HEK293 (cell line): Measurements from ENCODE around the gene SART3.

Source experiments
- CTCF ChIA-PET: fragments of 350-600 bp; formaldehyde crosslinking; extraction: SDS; loops from one replicate; lab custom pipeline; 2021; ENCODE audit warnings: antibody characterized with exemption; lab: Yijun Ruan, JAX
- POLR2A ChIA-PET: fragments of 300-600 bp; formaldehyde crosslinking; extraction: SDS; loops from one replicate; lab custom pipeline; 2020; ENCODE audit warnings: antibody characterized with exemption, inconsistent platforms; lab: Yijun Ruan, JAX
- H3K27ac ChIP-seq: fragments of 200-500 bp; sonication (Bioruptor generic); 2 replicates; pipeline ENCODE4 v1.5.1; 2014; ENCODE audit warnings: low read depth, low read length, control low read depth, inconsistent platforms; ENCODE audit errors: extremely low read depth
- H3K36me3 ChIP-seq, 2 experiments: fragments of 200-500 bp in 1 of 2; sonication (Bioruptor generic) in 1 of 2; 1 replicate in 1 of 2; 2 replicates in 1 of 2; pipeline ENCODE4 v1.5.1; 2014 to 2017; ENCODE audit warnings: inconsistent platforms in 2 of 2, low read length in 2 of 2; ENCODE audit not compliant: control insufficient read depth in 2 of 2, insufficient read depth in 1 of 2
- H3K4me1 ChIP-seq: fragments of 200-500 bp; sonication (Bioruptor generic); 2 replicates; pipeline ENCODE4 v1.5.1; 2014; ENCODE audit warnings: mild to moderate bottlenecking, low read length, inconsistent platforms; ENCODE audit not compliant: control insufficient read depth, insufficient read depth
- H3K4me3 ChIP-seq: 2 replicates; pipeline ENCODE4 v1.5.1; 2011; ENCODE audit warnings: low read depth, mild to moderate bottlenecking, control low read depth, low read length, moderate library complexity
- H3K9me3 ChIP-seq: fragments of 200-500 bp; sonication (Bioruptor generic); 2 replicates; pipeline ENCODE4 v1.5.1; 2014; ENCODE audit warnings: low read depth, low read length, inconsistent platforms; ENCODE audit not compliant: control insufficient read depth, insufficient read depth
- OVOL3 ChIP-seq: fragments of 450-650 bp; formaldehyde crosslinking; IDR thresholded peaks from 2 replicates; pipeline ENCODE4 v1.5.1; 2016; ENCODE audit warnings: missing biosample characterization, missing genetic modification characterization
- PRDM1 ChIP-seq: fragments of 450-650 bp; formaldehyde crosslinking; IDR thresholded peaks from 2 replicates; pipeline ENCODE4; 2016; ENCODE audit warnings: missing biosample characterization, missing genetic modification characterization
- ZNF133 ChIP-seq: fragments of 450-650 bp; formaldehyde crosslinking; IDR thresholded peaks from 2 replicates; pipeline ENCODE4 v1.5.1; 2016; ENCODE audit warnings: missing biosample characterization, missing genetic modification characterization
- ZNF155 ChIP-seq: fragments of 450-650 bp; formaldehyde crosslinking; IDR thresholded peaks from 2 replicates; pipeline ENCODE4 v1.5.1; 2016; ENCODE audit warnings: missing biosample characterization, missing genetic modification characterization
- ZNF175 ChIP-seq: fragments of 450-650 bp; formaldehyde crosslinking; IDR thresholded peaks from 2 replicates; pipeline ENCODE4 v1.5.1; 2016; ENCODE audit warnings: missing biosample characterization, missing genetic modification characterization
- ZNF274 ChIP-seq, 2 experiments: fragments of 200-500 bp in 1 of 2; fragments of 450-650 bp in 1 of 2; sonication (Bioruptor generic) in 1 of 2; formaldehyde crosslinking in 1 of 2; IDR thresholded peaks; 2 replicates each; pipeline versions ENCODE4 v1.5.1 to v1.6.1; 2014 to 2016; ENCODE audit warnings: borderline replicate concordance in 1 of 2, inconsistent platforms in 1 of 2, low read length in 1 of 2, missing biosample characterization in 1 of 2, missing genetic modification characterization in 1 of 2
- ZNF311 ChIP-seq: fragments of 450-650 bp; formaldehyde crosslinking; IDR thresholded peaks from 2 replicates; pipeline ENCODE4 v1.5.1; 2017; ENCODE audit warnings: missing biosample characterization, missing genetic modification characterization, borderline replicate concordance
- ZNF350 ChIP-seq: fragments of 450-650 bp; formaldehyde crosslinking; IDR thresholded peaks from 2 replicates; pipeline ENCODE4 v1.5.0; 2017; ENCODE audit warnings: missing biosample characterization, mild to moderate bottlenecking, missing genetic modification characterization
- ZNF391 ChIP-seq: fragments of 450-650 bp; formaldehyde crosslinking; IDR thresholded peaks from 2 replicates; pipeline ENCODE4 v1.5.1; 2016; ENCODE audit warnings: low read depth, missing biosample characterization, missing genetic modification characterization, borderline replicate concordance
- ZNF416 ChIP-seq: fragments of 450-650 bp; formaldehyde crosslinking; IDR thresholded peaks from 2 replicates; pipeline ENCODE4 v1.5.1; 2016; ENCODE audit warnings: missing biosample characterization, missing genetic modification characterization
- ZNF501 ChIP-seq: fragments of 450-650 bp; formaldehyde crosslinking; IDR thresholded peaks from 2 replicates; pipeline ENCODE4 v1.5.1; 2016; ENCODE audit warnings: missing biosample characterization, missing genetic modification characterization
- ZNF530 ChIP-seq: fragments of 450-650 bp; formaldehyde crosslinking; IDR thresholded peaks from 2 replicates; pipeline ENCODE4 v1.5.1; 2016; ENCODE audit warnings: low read depth, missing biosample characterization, missing genetic modification characterization
- ZNF571 ChIP-seq: fragments of 450-650 bp; formaldehyde crosslinking; IDR thresholded peaks from 2 replicates; pipeline ENCODE4 v1.5.0; 2017; ENCODE audit warnings: missing biosample characterization, missing genetic modification characterization
- ZNF585B ChIP-seq: fragments of 450-650 bp; formaldehyde crosslinking; IDR thresholded peaks from 2 replicates; pipeline ENCODE4 v1.5.1; 2016; ENCODE audit warnings: missing biosample characterization, missing genetic modification characterization
- ZNF623 ChIP-seq: fragments of 450-650 bp; formaldehyde crosslinking; IDR thresholded peaks from 2 replicates; pipeline ENCODE4 v1.5.1; 2016; ENCODE audit warnings: missing biosample characterization, missing genetic modification characterization
- ZNF791 ChIP-seq: fragments of 450-650 bp; formaldehyde crosslinking; IDR thresholded peaks from 2 replicates; pipeline ENCODE4 v1.5.1; 2016; ENCODE audit warnings: missing biosample characterization, missing genetic modification characterization
- ZSCAN30 ChIP-seq: fragments of 450-650 bp; IDR thresholded peaks from 2 replicates; pipeline ENCODE4 v1.5.1; 2018; ENCODE audit warnings: missing biosample characterization, mild to moderate bottlenecking, missing genetic modification characterization, moderate library complexity
- TF ChIP-seq, protein P1 (sequence below): fragments of 450-650 bp; formaldehyde crosslinking; IDR thresholded peaks from 2 replicates; pipeline ENCODE4 v1.5.1; 2017; ENCODE audit warnings: missing biosample characterization, mild to moderate bottlenecking, missing genetic modification characterization, moderate library complexity
- TF ChIP-seq, protein P2 (sequence below): fragments of 450-650 bp; formaldehyde crosslinking; IDR thresholded peaks from 2 replicates; pipeline ENCODE4 v1.5.1; 2017; ENCODE audit warnings: missing biosample characterization, missing genetic modification characterization
- TF ChIP-seq, protein P3 (sequence below): fragments of 450-650 bp; IDR thresholded peaks from 2 replicates; pipeline ENCODE4 v1.5.1; 2018; ENCODE audit warnings: missing biosample characterization, mild to moderate bottlenecking, missing genetic modification characterization
- TF ChIP-seq, protein P4 (sequence below): fragments of 450-650 bp; formaldehyde crosslinking; IDR thresholded peaks from 2 replicates; pipeline ENCODE4 v1.5.1; 2016; ENCODE audit warnings: missing biosample characterization, missing genetic modification characterization

The SART3 gene

DNA sequence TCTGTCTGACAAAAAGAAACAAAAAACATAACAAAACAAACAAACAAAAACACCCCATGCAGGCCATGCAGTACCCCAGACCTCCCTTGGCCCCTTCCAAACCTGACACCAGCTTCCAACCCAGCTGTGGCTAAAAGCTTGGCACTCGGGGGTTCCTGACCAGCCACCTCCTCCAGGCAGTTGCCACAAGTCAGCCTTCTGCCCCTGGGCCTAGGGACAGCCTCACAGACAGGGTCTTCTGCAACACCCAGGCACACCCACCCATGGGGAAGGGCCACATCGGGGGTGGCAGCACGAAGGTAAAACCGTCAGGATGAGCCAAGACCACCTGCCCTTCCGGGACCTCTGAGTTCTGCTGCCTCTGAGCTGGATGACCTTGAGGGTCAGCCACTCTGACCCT, 47.6 kb upstream of the SART3 start:
- POLR2A ChIA-PET = interaction anchor here (0.9 kb wide), 1 partner anchor 46 kb away, joined by 3 read pairs; the partner anchor contains the start of gene ISCU
- CTCF ChIA-PET = interaction anchor here (2.2 to 3.7 kb wide), 2 partner anchors 9 to 45 kb away, joined by 9 to 15 read pairs; no protein-coding TSS in a partner anchor
- TF ChIP-seq ZNF175 (tag by site-specific recombination) (no peak), OVOL3 (tag by site-specific recombination) (no peak), ZNF311 (tag by site-specific recombination) (no peak), ZNF791 (tag by site-specific recombination) (no peak), ZNF530 (tag by site-specific recombination) (no peak), ZNF623 (no peak), ZNF391 (tag by site-specific recombination) (no peak), ZNF350 (tag by site-specific recombination) (no peak), ZSCAN30 (tag by site-specific recombination) (no peak), ZNF133 (no peak), ZNF571 (tag by site-specific recombination) (no peak), ZNF274 (IDR thresholded peaks at IDR 0.05; ENCODE audit: low read length) (no peak), ZNF274 (tag by site-specific recombination; IDR thresholded peaks at IDR 0.05; ENCODE audit: borderline replicate concordance) (no peak)
- TF ChIP-seq, protein P1, sequence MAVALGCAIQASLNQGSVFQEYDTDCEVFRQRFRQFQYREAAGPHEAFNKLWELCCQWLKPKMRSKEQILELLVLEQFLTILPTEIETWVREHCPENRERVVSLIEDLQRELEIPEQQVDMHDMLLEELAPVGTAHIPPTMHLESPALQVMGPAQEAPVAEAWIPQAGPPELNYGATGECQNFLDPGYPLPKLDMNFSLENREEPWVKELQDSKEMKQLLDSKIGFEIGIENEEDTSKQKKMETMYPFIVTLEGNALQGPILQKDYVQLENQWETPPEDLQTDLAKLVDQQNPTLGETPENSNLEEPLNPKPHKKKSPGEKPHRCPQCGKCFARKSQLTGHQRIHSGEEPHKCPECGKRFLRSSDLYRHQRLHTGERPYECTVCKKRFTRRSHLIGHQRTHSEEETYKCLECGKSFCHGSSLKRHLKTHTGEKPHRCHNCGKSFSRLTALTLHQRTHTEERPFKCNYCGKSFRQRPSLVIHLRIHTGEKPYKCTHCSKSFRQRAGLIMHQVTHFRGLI (tag by site-specific recombination) = no peak
- TF ChIP-seq, protein P2, sequence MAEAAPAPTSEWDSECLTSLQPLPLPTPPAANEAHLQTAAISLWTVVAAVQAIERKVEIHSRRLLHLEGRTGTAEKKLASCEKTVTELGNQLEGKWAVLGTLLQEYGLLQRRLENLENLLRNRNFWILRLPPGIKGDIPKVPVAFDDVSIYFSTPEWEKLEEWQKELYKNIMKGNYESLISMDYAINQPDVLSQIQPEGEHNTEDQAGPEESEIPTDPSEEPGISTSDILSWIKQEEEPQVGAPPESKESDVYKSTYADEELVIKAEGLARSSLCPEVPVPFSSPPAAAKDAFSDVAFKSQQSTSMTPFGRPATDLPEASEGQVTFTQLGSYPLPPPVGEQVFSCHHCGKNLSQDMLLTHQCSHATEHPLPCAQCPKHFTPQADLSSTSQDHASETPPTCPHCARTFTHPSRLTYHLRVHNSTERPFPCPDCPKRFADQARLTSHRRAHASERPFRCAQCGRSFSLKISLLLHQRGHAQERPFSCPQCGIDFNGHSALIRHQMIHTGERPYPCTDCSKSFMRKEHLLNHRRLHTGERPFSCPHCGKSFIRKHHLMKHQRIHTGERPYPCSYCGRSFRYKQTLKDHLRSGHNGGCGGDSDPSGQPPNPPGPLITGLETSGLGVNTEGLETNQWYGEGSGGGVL (tag by site-specific recombination) = no peak
- TF ChIP-seq, protein P3, sequence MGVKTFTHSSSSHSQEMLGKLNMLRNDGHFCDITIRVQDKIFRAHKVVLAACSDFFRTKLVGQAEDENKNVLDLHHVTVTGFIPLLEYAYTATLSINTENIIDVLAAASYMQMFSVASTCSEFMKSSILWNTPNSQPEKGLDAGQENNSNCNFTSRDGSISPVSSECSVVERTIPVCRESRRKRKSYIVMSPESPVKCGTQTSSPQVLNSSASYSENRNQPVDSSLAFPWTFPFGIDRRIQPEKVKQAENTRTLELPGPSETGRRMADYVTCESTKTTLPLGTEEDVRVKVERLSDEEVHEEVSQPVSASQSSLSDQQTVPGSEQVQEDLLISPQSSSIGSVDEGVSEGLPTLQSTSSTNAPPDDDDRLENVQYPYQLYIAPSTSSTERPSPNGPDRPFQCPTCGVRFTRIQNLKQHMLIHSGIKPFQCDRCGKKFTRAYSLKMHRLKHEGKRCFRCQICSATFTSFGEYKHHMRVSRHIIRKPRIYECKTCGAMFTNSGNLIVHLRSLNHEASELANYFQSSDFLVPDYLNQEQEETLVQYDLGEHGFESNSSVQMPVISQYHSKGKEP = no peak
- H3K4me1 ChIP-seq = no peaks in the 10 kb centered on the region
- H3K9me3 ChIP-seq = no peaks in the 10 kb centered on the region
- no peak overlapping the region for H3K4me3 ChIP-seq
- H3K36me3 ChIP-seq = no peaks in the 10 kb centered on the region
- no peak overlapping the region for H3K27ac ChIP-seq

DNA sequence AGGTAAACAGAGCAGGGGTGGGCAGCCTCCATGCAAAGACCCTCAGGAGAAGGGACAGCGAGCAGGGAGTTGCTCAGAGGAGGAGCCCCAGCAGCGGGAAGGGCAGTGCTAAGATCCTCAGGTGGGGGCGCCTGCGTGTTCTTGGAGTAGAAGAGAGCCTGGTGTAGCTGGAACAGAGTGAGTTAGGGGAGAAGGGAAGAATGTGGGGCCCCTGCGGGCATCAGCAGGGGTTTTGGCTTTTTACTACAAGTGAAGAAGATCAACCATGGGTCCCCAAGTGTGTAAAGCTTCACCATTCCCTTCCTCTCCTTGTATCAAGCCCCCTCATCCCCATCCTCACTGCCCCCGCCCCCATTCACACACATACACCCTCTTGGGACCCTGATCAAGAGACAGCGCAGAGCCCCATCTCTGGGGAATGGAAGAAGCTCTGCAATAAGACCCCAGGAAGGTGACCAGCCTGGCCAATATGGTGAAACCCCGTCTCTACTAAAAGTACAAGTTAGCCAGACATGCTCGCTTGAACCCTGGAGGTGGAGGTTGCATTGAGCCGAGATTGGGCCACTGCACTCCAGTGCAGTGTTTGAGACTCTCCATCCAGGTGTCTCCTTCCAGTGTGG, 47.1 kb upstream of the SART3 start:
- no peak for TF ChIP-seq ZNF416 (tag by site-specific recombination)
- TF ChIP-seq ZNF155 = no peak
- TF ChIP-seq, protein P4, sequence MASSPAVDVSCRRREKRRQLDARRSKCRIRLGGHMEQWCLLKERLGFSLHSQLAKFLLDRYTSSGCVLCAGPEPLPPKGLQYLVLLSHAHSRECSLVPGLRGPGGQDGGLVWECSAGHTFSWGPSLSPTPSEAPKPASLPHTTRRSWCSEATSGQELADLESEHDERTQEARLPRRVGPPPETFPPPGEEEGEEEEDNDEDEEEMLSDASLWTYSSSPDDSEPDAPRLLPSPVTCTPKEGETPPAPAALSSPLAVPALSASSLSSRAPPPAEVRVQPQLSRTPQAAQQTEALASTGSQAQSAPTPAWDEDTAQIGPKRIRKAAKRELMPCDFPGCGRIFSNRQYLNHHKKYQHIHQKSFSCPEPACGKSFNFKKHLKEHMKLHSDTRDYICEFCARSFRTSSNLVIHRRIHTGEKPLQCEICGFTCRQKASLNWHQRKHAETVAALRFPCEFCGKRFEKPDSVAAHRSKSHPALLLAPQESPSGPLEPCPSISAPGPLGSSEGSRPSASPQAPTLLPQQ = no peak
- no peak for TF ChIP-seq PRDM1 (tag by site-specific recombination)
- TF ChIP-seq ZNF585B (tag by site-specific recombination) = no peak
- TF ChIP-seq ZNF501 (tag by site-specific recombination) = no peak
- ChIA-PET POLR2A (no interaction called here), CTCF (interaction anchor here (0.6 to 3.7 kb wide), 3 partner anchors 10 to 48 kb away, joined by 3 to 15 read pairs (median 9); no protein-coding TSS in a partner anchor)

More for the DNA sequence above, 47.1 kb upstream of the SART3 start:
- no peak overlapping the region for H3K27ac ChIP-seq
- H3K4me1 ChIP-seq = no peaks in the 10 kb centered on the region
- no peaks in the 10 kb centered on the region for H3K36me3 ChIP-seq
- H3K9me3 ChIP-seq = no peaks in the 10 kb centered on the region
- no peak overlapping the region for H3K4me3 ChIP-seq
